K562 (cell line): Measurements from ENCODE around the gene MVP. TPM values are rescaled to one million over a fixed set of nuclear protein-coding genes. Genes with fewer than 3 reads are reported as not detected.
A peak's percentile ranks its signal among the peaks of the same experiment; 100 is the strongest.

Experiments used
- ARID3B ChIP-seq: fragments of 250-450 bp; sonication (Bioruptor Pico); IDR thresholded peaks from 2 replicates; pipeline ENCODE4 v1.4.0; 2020; ENCODE audit warnings: borderline replicate concordance
- C11orf30 ChIP-seq: fragments of 450-650 bp; IDR thresholded peaks from 2 replicates; pipeline ENCODE4 v1.6.1; 2016; ENCODE audit warnings: low read depth, mild to moderate bottlenecking
- CXXC5 ChIP-seq: fragments of 250-450 bp; sonication (Bioruptor Pico); IDR thresholded peaks from 2 replicates; pipeline ENCODE4 v1.8.0; 2022; ENCODE audit warnings: inconsistent platforms, mild to moderate bottlenecking, moderate library complexity
- DEAF1 ChIP-seq: fragments of 450-650 bp; formaldehyde crosslinking; IDR thresholded peaks from 2 replicates; pipeline ENCODE4 v1.4.0; 2020; ENCODE audit warnings: mild to moderate bottlenecking, moderate library complexity
- DIDO1 ChIP-seq: fragments of 450-650 bp; IDR thresholded peaks from 2 replicates; pipeline ENCODE4 v1.6.1; 2016; ENCODE audit warnings: low read depth, missing biosample characterization, missing genetic modification characterization
- EGR1 ChIP-seq: fragments of 450-650 bp; conservative IDR thresholded peaks from 2 replicates; pipeline ENCODE4 v1.6.1; 2017; ENCODE audit warnings: mild to moderate bottlenecking
- EZH2 ChIP-seq: IDR thresholded peaks from 2 replicates; pipeline ENCODE4 v1.6.1; 2012; ENCODE audit warnings: low read depth, mild to moderate bottlenecking, inconsistent platforms, low read length, borderline replicate concordance
- FOXJ3 ChIP-seq: sonication (generic); formaldehyde crosslinking; IDR thresholded peaks from 2 replicates; pipeline ENCODE4 v1.4.0; 2020; ENCODE audit warnings: mild to moderate bottlenecking, missing genetic modification reagents
- HMG20A ChIP-seq: fragments of 450-650 bp; formaldehyde crosslinking; conservative IDR thresholded peaks from 2 replicates; pipeline ENCODE4 v1.4.0; 2020; ENCODE audit warnings: mild to moderate bottlenecking, mixed read lengths
- HNRNPUL1 ChIP-seq: fragments of 200-400 bp; formaldehyde crosslinking; IDR thresholded peaks from 2 replicates; pipeline ENCODE4 v1.6.1; 2017; ENCODE audit warnings: low read length
- HOXB6 ChIP-seq: fragments of 250-450 bp; sonication (Bioruptor Pico); IDR thresholded peaks from 2 replicates; pipeline ENCODE4 v1.5.1; 2022; ENCODE audit warnings: mild to moderate bottlenecking, borderline replicate concordance
- JUN ChIP-seq, 2 experiments: sonication (generic) in 1 of 2; formaldehyde crosslinking in 1 of 2; IDR thresholded peaks; 2 replicates each; pipeline versions ENCODE4 v1.6.1 to v1.8.0; 2012 to 2022; ENCODE audit warnings: borderline replicate concordance in 2 of 2, mild to moderate bottlenecking in 2 of 2, improper control_type of control experiment in 1 of 2, low read depth in 1 of 2, low read length in 1 of 2, missing genetic modification reagents in 1 of 2
- MAFF ChIP-seq: IDR thresholded peaks from 2 replicates; pipeline ENCODE4 v1.6.1; 2012; ENCODE audit warnings: low read length, improper control_type of control experiment
- MTF1 ChIP-seq: fragments of 250-450 bp; sonication (Bioruptor Pico); IDR thresholded peaks from 2 replicates; pipeline ENCODE4 v1.9.0; 2021; ENCODE audit warnings: moderate library complexity, mild to moderate bottlenecking, inconsistent platforms, borderline replicate concordance
- NFIC ChIP-seq: fragments of 450-650 bp; IDR thresholded peaks from 2 replicates; pipeline ENCODE4 v1.6.1; 2017; ENCODE audit warnings: mild to moderate bottlenecking, inconsistent platforms
- NRF1 ChIP-seq, 2 experiments: fragments of 450-650 bp; IDR thresholded peaks in 1 of 2; conservative IDR thresholded peaks in 1 of 2; 2 replicates each; pipeline ENCODE4 v1.6.1; 2014; ENCODE audit warnings: mild to moderate bottlenecking in 2 of 2
- PHF20 ChIP-seq: fragments of 450-650 bp; IDR thresholded peaks from 2 replicates; pipeline ENCODE4 v1.6.1; 2018; ENCODE audit not compliant: partially characterized antibody
- PPARD ChIP-seq: fragments of 250-450 bp; sonication (Bioruptor Pico); IDR thresholded peaks from 2 replicates; pipeline ENCODE4 v1.8.0; 2022; ENCODE audit warnings: inconsistent platforms, mild to moderate bottlenecking, moderate library complexity
- RUNX1 ChIP-seq: sonication (generic); IDR thresholded peaks from 2 replicates; pipeline ENCODE4 v1.6.1; 2016; ENCODE audit warnings: antibody characterized with exemption, low read depth
- SIN3B ChIP-seq: fragments of 450-650 bp; IDR thresholded peaks from 2 replicates; pipeline ENCODE4 v1.6.1; 2017; ENCODE audit warnings: low read depth, mild to moderate bottlenecking, moderate library complexity
- SMAD3 ChIP-seq: fragments of 450-650 bp; formaldehyde crosslinking; conservative IDR thresholded peaks from 2 replicates; pipeline ENCODE4 v1.4.0; 2020; ENCODE audit warnings: mild to moderate bottlenecking
- SMARCA5 ChIP-seq: fragments of 450-650 bp; IDR thresholded peaks from 2 replicates; pipeline ENCODE4 v1.6.1; 2016
- XRCC4 ChIP-seq: IDR thresholded peaks from one replicate; pipeline ENCODE4 v1.6.1; 2011; ENCODE audit not compliant: insufficient read depth, insufficient read length; ENCODE audit errors: extremely low read depth
- ZNF23 ChIP-seq: fragments of 250-450 bp; sonication (Bioruptor Pico); IDR thresholded peaks from 2 replicates; pipeline ENCODE4 v1.4.0; 2020; ENCODE audit warnings: mild to moderate bottlenecking
- ZNF277 ChIP-seq: fragments of 250-450 bp; sonication (Bioruptor Pico); IDR thresholded peaks from 2 replicates; pipeline ENCODE4 v1.8.0; 2022; ENCODE audit warnings: inconsistent platforms, mild to moderate bottlenecking, moderate library complexity, borderline replicate concordance
- ZNF316 ChIP-seq: fragments of 450-650 bp; IDR thresholded peaks from 2 replicates; pipeline ENCODE4 v1.6.1; 2016
- ZNF445 ChIP-seq: fragments of 250-450 bp; sonication (Bioruptor Pico); IDR thresholded peaks from 2 replicates; pipeline ENCODE4 v1.4.0; 2020; ENCODE audit warnings: low read depth, mild to moderate bottlenecking, moderate library complexity
- polyA plus RNA-seq, 8 experiments: library from polyadenylated mRNA; depleted of rRNA in 4 of 8; stranded (reverse) in 5 of 8; unstranded in 3 of 8; fragments of >200 nt; fragmentation: Nextera tagmentation in 2 of 8; fragmentation: Illumina TruSeq in 1 of 8; extraction: Ambion mirVana in 2 of 8; extraction: Trizol in 1 of 8; gene quantifications; 2 replicates each; pipeline versions ENCODE4 v1.2.1 to v1.2.3, GENCODE V29; 2011 to 2014; ENCODE audit warnings: inconsistent platforms in 1 of 8, missing spikeins in 1 of 8
- total RNA-seq, 7 experiments: library from RNA; depleted of rRNA in 6 of 7; stranded (reverse); fragments of >200 nt in 6 of 7; fragmentation: Illumina TruSeq in 2 of 7; extraction: Trizol in 2 of 7; gene quantifications; 2 replicates each; pipeline versions ENCODE4 v1.2.1 to v1.2.3, GENCODE V29; 2011 to 2021; ENCODE audit warnings: low replicate concordance in 1 of 7

Gene MVP
- total and polyA plus RNA-seq, 9 of the 15 experiments (the other 6 are each of a cell fraction or from before 2014, with no cell fraction given): 0.39 to 1.9 (median 0.76) TPM; not detected in 2

- no peak for TF ChIP-seq ZNF277 (CRISPR knock-in tag)
- no peak for TF ChIP-seq XRCC4
- peak; percentile 30; the same call in 1 of the 2 replicates for TF ChIP-seq EGR1
- TF ChIP-seq PHF20: no peak
- no peak for TF ChIP-seq C11orf30
- TF ChIP-seq PPARD: no peak
- no peak for TF ChIP-seq MTF1 (CRISPR knock-in tag)
- TF ChIP-seq HNRNPUL1: no peak
- no peak for TF ChIP-seq EZH2
- TF ChIP-seq CXXC5 (CRISPR knock-in tag): 0 out of 2 replicates have a peak, but pooled peaks have one; percentile 23
- TF ChIP-seq NRF1 (conservative IDR thresholded peaks at IDR 0.05 in 1 of 2, IDR thresholded peaks at IDR 0.05 in 1 of 2): peak; percentile 50; a peak in 3 of 4 replicates
- TF ChIP-seq SMAD3 (CRISPR knock-in tag): no peak
- no peak for TF ChIP-seq RUNX1
- TF ChIP-seq DIDO1 (tag): no peak
- TF ChIP-seq NFIC: peak; percentile 25; the same call in 1 of the 2 replicates
- no peak for TF ChIP-seq SMARCA5
- TF ChIP-seq DEAF1 (CRISPR knock-in tag): no peak
- no peak for TF ChIP-seq FOXJ3 (CRISPR knock-in tag)
- no peak for TF ChIP-seq JUN (IDR thresholded peaks at IDR 0.05; ENCODE audit: borderline replicate concordance, low read depth, low read length)
- TF ChIP-seq JUN (CRISPR knock-in tag; IDR thresholded peaks at IDR 0.05; ENCODE audit: borderline replicate concordance): no peak
- no peak for TF ChIP-seq ZNF23
- TF ChIP-seq ZNF316: no peak
- TF ChIP-seq MAFF: no peak
- no peak for TF ChIP-seq HOXB6
- TF ChIP-seq ZNF445: no peak
- TF ChIP-seq ARID3B (CRISPR knock-in tag): no peak
- TF ChIP-seq SIN3B: no peak
- no peak for TF ChIP-seq HMG20A
Measured at GRCh38 chr16:29811170-29811895, 8.9 kb upstream of the MVP start (continued).
